Measurements from ENCODE around the gene GRIK2. TPM values are rescaled to one million over a fixed set of nuclear protein-coding genes. Genes with fewer than 3 reads are reported as not detected.

Gene GRIK2
- total RNA-seq, 1 donor from 2014 or later: 14.3 TPM

DNA sequence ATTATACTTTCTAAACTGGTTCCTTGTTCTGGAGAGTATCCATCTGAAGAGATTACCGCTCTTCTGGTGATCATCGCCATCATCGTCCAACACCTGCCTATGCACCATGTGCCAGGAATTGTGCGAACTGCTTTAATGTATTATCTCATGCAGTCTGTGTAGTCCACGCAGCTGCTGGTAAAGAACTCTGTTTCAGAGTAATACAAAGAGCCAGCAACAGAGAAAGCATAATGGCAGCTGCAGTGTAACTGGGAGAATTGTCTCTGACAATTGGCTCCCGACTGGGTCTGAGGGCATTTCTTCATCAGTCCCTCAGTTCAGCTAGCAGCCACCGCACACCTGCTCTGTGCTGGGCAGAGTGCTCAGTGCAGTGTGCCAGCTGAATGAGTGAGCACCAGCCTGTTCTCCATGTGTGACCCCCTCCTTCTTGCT is 383.4 kb downstream of the GRIK2 start:
- peak; percentile 70 for DNase-seq (ENCODE audit: low read depth)

DNA sequence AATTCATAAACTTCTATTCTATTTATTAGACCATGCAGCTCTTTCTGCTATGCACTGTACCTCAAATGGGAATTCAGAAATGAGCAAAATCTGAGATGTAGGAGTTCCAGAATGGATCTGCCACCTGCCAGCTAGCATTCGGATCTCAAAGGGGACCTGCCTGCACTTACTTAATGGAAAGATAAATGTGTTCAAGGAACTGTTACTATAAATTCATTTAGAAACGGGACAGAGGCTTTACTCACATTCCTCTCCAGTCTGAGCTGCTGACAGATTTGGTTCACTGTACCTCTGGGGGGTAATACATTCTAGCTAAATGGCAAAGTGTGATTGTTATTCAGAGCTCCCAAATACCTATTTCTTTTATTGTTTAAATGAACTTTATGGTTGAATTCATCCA is 384.1 kb downstream of the GRIK2 start:
- DNase-seq (ENCODE audit: low read depth): peak; percentile 7

- DNase-seq (ENCODE audit: low read depth): peak; percentile 46
Observed at GRCh38 chr6:101779051-101779844, 385.7 kb downstream of the GRIK2 start.

DNA sequence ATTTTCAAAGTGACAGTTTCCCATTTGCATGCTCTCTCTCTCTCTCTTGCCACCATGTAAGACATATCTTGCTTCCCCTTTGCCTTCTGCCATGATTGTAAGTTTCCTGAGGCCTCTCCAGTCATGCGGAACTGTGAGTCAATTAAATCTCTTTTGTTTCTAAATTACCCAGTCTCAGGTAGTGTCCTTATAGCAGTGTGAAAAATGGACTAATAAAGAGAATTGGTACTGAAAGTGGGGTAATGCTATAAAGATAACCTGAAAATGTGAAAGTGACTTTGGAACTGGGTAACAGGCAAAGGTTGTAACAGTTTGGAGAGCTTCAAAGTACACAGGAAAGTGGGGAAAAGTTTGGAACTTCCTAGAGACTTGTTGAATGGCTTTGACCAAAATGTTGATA is 389.8 kb downstream of the GRIK2 start:
- no peak for DNase-seq (ENCODE audit: low read depth)

- DNase-seq (ENCODE audit: low read depth): no peak
Observed at GRCh38 chr6:101784094-101784493, 390.6 kb downstream of the GRIK2 start.

DNA sequence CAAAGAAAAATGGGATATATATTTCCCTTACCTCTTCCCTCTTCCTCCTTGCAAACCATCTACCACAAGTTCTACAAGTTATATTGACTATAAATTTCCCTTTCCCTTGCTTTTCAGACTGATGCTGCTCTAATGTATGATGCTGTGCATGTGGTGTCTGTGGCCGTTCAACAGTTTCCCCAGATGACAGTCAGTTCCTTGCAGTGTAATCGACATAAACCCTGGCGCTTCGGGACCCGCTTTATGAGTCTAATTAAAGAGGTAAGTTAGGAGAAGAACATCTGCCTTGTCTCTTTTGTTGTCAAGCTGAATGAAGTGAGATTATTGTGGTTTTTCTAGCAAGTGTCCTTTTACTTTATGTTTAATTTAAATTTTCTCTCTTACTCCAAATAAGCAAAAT is 406.0 kb downstream of the GRIK2 start:
- DNase-seq (ENCODE audit: low read depth): no peak

GRCh38 chr6:101800598-101800997 is 407.1 kb downstream of the GRIK2 start:
- DNase-seq (ENCODE audit: low read depth): no peak

DNA sequence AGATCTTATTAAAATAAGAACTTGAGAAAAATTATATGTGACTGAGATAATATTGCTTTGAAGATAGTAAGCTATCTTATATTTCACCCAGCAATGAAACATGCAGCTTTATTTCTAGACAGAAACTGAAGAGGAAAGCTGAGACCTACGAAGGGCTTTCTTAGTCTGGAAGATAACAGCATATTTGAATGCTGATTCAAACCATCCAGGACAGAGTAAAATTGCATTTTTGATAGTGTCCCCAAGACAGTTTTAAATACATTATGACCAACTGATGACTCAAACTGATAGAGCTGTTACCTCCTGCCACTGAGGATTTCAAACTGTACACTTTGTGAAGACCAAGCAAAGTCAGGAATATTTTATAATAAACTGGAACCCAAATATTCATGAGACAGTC is 409.6 kb downstream of the GRIK2 start:
- DNase-seq (ENCODE audit: low read depth): no peak

DNA sequence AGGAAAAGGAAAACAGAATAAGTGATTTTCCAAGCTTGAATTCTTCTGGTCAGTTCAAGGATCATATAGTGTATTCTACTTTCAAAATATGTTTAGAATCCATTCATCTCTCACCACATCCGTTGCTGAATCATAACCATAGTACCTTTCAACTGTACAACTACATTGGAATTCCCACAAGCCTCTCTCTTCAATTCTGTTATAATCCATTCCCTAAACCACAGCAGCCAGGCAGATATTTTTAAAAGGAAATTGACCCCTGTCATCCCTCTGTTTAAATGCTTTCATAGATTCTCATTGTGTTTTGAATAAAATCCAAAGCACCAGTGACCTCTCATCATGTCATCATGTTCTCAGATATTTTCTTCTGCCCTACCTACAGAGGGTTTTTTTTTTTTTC is 412.7 kb downstream of the GRIK2 start:
- DNase-seq (ENCODE audit: low read depth): peak; percentile 71

GRCh38 chr6:101811108-101811507 is 417.6 kb downstream of the GRIK2 start:
- DNase-seq (ENCODE audit: low read depth): no peak

DNA sequence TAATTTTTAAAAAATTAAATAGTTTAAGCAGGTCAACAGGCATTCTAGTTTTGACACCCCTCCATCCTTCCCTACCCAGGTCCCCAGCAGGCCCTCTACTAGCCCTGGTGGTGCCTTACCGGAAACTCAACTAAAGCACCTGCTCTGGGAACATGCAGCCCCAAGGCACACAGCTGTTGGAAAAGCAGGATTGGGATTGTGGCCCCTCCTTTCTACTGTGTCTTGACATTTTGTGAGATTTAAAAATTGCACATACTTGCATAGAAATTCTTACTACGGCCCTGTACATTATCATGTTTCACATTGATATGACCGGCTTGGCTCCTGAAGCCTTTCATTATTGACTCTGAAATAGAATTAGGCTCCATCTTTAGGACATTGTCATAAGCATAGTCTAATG is 423.2 kb downstream of the GRIK2 start:
- no peak for DNase-seq (ENCODE audit: low read depth)

DNA sequence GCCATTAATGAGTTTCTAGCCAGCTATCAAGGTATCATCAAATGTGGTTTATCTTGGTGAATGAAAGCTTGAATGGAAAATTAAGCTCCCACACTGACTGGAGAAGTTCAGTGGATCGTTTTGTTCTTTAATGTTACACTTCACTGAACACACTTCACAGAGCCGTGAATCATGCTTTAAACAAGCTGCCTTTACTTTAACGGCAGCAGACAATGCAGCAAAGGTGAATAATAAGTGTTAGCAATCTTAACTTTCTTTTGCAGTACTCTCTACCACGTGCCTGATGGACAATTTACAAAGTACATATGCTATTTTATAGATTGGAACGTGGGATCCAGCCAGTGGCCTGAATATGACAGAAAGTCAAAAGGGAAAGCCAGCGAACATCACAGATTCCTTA is 424.5 kb downstream of the GRIK2 start:
- DNase-seq (ENCODE audit: low read depth): no peak

DNA sequence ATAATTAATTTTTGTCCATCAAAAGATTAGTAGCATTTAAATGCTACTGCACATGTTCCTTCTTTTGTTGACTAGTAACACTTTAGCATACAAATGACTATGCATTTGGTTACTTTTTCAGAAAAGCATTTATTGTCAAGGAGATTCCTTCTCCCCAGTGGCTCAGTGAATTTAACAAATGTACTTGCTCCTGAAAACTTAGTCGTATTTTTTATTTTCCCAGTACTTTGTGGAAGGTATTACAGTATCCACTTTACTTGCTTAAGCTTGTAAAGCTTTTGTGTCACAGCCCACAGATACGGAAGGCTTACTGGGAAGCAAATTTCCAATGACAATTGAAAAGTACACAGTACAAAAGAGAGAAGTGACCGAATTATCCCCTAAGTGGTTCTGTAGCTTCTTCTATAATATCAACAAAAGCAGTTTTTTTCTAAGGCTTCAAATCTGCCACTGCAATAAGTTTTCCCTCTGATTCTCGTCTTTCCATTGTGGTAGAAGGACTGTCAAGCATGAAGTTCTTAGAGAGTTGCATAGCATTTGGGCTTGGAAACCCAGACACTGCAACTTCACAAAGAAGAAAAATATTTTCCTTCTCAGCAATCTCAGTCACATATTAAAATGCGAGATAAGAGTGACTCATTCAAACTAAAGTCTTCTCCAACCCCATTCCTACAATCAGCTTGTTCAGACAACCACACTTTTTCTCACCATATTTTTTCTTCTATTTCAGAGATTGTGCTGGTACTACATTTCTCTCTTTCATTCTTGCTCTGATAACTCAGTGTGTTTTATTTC is 431.2 kb downstream of the GRIK2 start:
- no peak for DNase-seq (ENCODE audit: low read depth)

DNA sequence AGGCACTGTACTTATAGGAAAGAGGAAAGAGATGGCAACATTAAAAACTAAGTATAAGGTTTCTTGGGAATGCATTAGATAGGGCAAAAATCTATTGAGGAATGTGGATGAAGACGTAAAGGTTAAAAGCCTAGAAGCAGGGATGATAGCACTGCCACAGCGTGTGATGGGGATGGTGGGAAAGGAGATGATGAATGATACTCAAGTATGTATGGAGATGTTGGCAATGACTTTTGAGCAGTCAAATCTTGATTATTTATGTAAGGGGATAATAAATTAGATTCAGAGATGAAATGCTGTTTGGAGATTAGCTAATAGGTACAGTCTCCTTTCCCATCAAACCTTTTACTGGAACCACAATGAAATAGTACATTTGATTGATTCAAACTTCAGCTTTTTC is 432.8 kb downstream of the GRIK2 start:
- no peak for DNase-seq (ENCODE audit: low read depth)

DNA sequence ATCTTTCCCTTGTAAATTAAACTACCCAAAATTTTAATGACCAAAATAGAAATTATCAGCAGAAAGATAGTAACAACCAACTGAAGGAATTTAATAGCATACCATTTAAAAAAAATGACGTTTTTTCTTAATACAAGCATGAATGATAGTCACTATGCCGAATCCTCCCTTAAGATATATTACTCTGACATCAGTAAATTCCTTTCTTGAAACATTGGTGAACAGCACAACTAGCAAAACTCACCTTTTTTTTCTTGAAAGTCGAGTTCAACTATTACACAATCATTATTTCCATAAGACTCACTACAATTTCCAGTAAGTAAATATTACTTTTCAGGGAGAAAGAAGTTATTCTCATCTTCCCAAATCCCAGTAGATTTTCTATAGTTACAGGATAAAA is 433.2 kb downstream of the GRIK2 start:
- no peak for DNase-seq (ENCODE audit: low read depth)

GRCh38 chr6:101830501-101831031 is 437.1 kb downstream of the GRIK2 start:
- DNase-seq (ENCODE audit: low read depth): peak; percentile 68

GRCh38 chr6:101832371-101832770 is 438.9 kb downstream of the GRIK2 start:
- DNase-seq (ENCODE audit: low read depth): peak; percentile 78

DNA sequence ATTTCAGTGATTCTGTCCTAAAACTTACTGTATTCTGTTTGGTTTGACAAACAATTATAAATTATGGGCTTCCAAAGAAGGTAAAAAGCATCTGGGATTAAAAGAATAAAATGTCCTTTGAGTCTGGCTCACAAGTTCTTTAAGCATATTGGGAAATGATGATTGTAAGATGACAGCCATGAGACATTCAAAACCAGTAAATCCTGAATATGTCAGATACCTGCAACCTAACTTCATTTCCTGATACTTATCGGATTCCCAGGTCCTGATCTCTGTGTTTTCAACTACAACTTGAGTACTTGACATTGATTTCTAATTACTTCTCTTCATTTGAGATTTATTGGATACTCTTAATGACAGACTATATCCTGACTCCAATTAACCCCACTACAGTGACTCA is 446.6 kb downstream of the GRIK2 start:
- DNase-seq (ENCODE audit: low read depth): no peak

DNA sequence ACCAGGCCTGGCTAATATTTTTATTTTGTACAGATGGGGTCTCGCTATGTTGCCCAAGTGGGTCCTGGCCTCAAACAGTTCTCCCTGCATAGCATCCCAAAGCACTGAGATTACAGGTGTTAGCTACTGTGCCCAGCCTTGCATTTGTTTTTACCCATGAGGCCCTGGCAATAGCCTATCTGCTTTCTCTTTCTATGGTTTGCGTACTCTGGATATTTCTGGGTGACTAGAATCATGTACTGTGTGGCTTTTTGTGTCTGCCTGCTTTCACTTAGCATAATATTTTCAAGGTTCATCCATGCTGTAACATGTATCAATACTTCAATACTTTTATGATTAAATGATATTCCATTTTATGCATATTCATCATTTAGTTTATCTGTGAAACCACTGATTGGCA is 451.7 kb downstream of the GRIK2 start:
- DNase-seq (ENCODE audit: low read depth): no peak

DNA sequence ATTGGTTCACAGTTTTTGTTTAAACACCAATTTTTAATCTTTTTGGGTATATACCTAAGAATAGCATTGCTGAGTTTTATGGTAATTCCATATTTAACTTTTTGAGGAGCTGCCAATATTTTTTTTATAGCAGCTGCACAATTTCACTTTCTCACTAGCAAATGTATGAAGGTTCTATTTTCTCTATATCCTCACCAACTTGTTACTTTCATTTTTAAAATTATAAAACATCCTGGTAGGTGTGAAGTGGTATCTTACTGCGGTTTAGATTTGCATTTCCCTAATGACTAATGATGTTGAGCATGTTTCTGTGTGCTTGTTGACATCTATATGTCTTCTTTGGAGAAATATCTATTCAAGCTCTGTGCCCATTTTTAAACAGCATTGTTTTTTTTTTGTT is 452.1 kb downstream of the GRIK2 start:
- no peak for DNase-seq (ENCODE audit: low read depth)

DNA sequence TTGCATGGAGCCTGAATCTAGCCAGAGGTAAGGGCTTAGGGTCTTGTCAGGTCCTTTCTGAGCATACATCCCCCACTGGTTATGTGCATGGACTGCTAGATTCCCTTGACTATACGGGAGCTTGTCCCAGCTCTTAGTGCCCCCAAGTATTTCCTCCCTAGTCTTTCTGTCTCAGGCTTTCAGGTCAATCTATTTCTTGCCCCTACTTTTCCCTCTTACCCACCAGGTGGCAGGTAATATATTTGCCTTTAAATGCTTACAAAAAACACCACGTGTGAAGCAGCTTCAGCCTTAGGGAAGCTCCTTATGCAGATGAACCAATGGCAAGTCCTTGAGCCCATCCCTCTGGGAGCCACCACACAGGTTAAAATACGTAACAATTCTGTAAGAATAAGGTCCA is 454.2 kb downstream of the GRIK2 start:
- DNase-seq (ENCODE audit: low read depth): no peak

- no peak for DNase-seq (ENCODE audit: low read depth)
Observed at GRCh38 chr6:101851911-101852310, 458.4 kb downstream of the GRIK2 start.
